Thoracic aorta (tissue), 2 donors: Measurements from ENCODE around the gene IPO9. TPM values are rescaled to one million over a fixed set of nuclear protein-coding genes. Genes with fewer than 3 reads are reported as not detected.

Experiments used
- ATAC-seq: fragments of 150-250 bp; one replicate; pipeline ENCODE4 v1.8.0; 2017; ENCODE audit warnings: low read depth; ENCODE audit not compliant: insufficient number of reproducible peaks, low FRiP score
- DNase-seq: peaks from one replicate; pipeline ENCODE4 v3.0.0-alpha.2; 2020; ENCODE audit warnings: low spot score
- H3K27ac ChIP-seq, 2 donors: fragments of 200-600 bp; sonication (generic); 1 replicate in 1 of 2; 2 replicates in 1 of 2; pipeline ENCODE4 v1.5.1; 2016; ENCODE audit warnings: mild to moderate bottlenecking in 2 of 2, moderate library complexity in 2 of 2
- H3K27me3 ChIP-seq: fragments of 200-600 bp; sonication (generic); replicated peaks from 2 replicates; pipeline ENCODE4 v1.6.0; 2016; ENCODE audit warnings: mild to moderate bottlenecking; ENCODE audit not compliant: insufficient read depth
- H3K36me3 ChIP-seq: fragments of 200-600 bp; sonication (generic); one replicate; pipeline ENCODE4 v1.5.1; 2016
- H3K4me1 ChIP-seq, 2 donors: fragments of 200-600 bp; sonication (generic); 1 replicate in 1 of 2; 2 replicates in 1 of 2; pipeline versions ENCODE4 v1.5.1 to v1.6.0; 2016; ENCODE audit warnings: low read depth in 2 of 2, mild to moderate bottlenecking in 1 of 2; ENCODE audit not compliant: control insufficient read depth in 1 of 2
- H3K4me3 ChIP-seq: fragments of 200-600 bp; sonication (generic); 2 replicates; pipeline ENCODE4 v1.5.1; 2016; ENCODE audit warnings: mild to moderate bottlenecking
- H3K9me3 ChIP-seq: fragments of 200-600 bp; sonication (generic); 2 replicates; pipeline ENCODE4 v1.5.1; 2016
- total RNA-seq, 2 donors: library from RNA; depleted of rRNA; stranded (reverse); fragments of >200 nt; gene quantifications; one replicate each; pipeline versions ENCODE4 v1.1.0 to v1.2.3, GENCODE V29; 2016
- TF ChIP-seq, protein P1 (sequence below): fragments of 200-600 bp; sonication (generic); IDR thresholded peaks from one replicate; pipeline ENCODE4 v1.5.1; 2019; ENCODE audit warnings: antibody characterized with exemption

IPO9 gene
- total RNA-seq, 2 donors from 2014 or later, result 21.4 to 32.6 TPM

GRCh38 chr1:201840055-201840454 lies 11.1 kb downstream of the IPO9 start:
- H3K27ac ChIP-seq, result no peak overlapping the region
- H3K36me3 ChIP-seq, result no peaks in the 10 kb centered on the region
- TF ChIP-seq, protein P1, sequence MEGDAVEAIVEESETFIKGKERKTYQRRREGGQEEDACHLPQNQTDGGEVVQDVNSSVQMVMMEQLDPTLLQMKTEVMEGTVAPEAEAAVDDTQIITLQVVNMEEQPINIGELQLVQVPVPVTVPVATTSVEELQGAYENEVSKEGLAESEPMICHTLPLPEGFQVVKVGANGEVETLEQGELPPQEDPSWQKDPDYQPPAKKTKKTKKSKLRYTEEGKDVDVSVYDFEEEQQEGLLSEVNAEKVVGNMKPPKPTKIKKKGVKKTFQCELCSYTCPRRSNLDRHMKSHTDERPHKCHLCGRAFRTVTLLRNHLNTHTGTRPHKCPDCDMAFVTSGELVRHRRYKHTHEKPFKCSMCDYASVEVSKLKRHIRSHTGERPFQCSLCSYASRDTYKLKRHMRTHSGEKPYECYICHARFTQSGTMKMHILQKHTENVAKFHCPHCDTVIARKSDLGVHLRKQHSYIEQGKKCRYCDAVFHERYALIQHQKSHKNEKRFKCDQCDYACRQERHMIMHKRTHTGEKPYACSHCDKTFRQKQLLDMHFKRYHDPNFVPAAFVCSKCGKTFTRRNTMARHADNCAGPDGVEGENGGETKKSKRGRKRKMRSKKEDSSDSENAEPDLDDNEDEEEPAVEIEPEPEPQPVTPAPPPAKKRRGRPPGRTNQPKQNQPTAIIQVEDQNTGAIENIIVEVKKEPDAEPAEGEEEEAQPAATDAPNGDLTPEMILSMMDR, result no peak
- H3K4me3 ChIP-seq, result no peak overlapping the region
- ATAC-seq, result no peak
- DNase-seq, result no peak
- H3K4me1 ChIP-seq, result peaks cover 0 to 23% of the 10 kb centered on the region in 2 donors
- no peaks in the 10 kb centered on the region for H3K27me3 ChIP-seq
- H3K9me3 ChIP-seq, result no peaks in the 10 kb centered on the region

DNA sequence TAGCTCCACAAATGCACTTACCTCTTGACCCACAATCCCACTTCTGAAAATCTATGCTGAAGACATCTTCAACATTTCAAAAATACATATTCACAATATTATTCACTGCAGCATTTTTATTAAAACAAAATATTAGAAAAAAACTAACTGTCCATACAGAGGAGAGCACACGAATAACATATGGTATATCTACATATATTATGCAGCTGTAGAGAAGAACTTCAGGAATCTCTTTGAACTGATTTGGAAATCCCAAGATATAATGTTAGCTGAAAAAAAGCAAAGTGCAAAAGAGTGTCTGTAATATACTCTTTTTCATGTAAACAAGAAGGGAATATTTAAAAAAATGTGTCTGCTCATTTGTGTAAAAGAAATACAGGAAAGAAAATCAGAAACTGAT lies 11.5 kb downstream of the IPO9 start:
- no peak overlapping the region for H3K27ac ChIP-seq
- no peak overlapping the region for H3K4me3 ChIP-seq
- TF ChIP-seq, protein P1, result no peak
- H3K4me1 ChIP-seq, result peaks cover 0 to 23% of the 10 kb centered on the region in 2 donors
- no peaks in the 10 kb centered on the region for H3K9me3 ChIP-seq
- no peaks in the 10 kb centered on the region for H3K36me3 ChIP-seq
- DNase-seq (no peak), ATAC-seq (no peak)
- H3K27me3 ChIP-seq, result no peaks in the 10 kb centered on the region

DNA sequence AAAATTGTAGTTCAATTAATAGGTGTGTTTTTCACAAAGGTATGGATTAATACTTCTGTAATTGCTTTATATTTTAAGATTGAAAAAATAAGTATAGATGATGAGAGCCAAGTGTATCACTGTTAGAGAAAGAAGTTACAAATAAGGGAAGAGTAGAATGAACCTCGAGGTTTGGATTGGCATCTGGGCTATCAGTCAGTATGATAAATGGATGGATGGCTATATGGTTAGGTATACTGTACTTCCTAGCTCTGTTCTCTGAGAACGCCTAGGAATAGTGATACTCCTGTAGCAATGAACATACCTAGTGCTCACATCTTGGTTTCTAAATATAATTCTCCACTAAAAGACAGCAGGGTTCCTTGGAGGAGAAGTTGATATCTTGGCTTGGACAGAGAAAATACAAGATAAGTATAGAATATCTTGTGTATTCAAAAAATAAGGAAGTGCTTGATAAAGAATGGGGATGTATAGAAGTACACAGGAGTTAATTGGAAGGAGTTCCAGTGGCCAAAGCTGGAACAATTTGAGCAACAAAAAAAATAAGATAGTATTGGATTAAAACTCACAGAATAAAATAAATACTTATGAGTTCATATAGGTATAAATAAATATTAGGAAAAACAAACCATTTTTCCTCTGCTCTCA lies 12.4 kb downstream of the IPO9 start:
- DNase-seq, result no peak
- Histone ChIP-seq H3K27ac (no peak overlapping the region), H3K4me1 (peaks cover 4 to 24% of the 10 kb centered on the region in 2 donors), H3K27me3 (no peaks in the 10 kb centered on the region), H3K36me3 (no peaks in the 10 kb centered on the region), H3K9me3 (no peaks in the 10 kb centered on the region), H3K4me3 (no peak overlapping the region)
- TF ChIP-seq, protein P1, result no peak
- ATAC-seq, result no peak

DNA sequence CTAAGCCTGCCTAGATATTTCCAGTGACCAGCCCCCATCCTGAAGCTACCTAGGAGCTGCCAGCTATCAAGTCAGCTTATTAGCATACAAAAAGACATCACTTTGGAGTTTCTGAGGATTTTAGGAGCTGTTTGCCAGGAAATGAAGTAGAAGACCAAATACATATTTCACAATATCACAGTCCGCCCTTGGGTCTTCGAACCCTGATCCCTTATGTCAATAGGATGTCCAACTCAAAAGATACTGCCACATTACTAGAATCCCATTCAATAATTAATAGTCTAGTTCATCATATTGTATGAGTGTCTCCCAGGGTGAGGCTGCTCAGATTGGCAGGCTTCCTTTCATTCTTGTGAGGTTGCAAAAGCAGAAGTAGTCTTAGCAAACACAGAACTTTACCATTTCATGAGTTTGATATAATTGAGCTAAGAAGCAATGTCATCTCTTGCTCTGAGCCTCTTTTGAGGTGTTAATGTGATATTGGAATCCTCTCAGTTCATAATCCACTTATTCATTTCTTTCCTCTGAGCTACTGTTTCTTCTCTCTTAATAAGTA lies 13.6 kb downstream of the IPO9 start:
- ATAC-seq (no peak), DNase-seq (no peak)
- TF ChIP-seq, protein P1, result no peak
- Histone ChIP-seq H3K27me3 (no peaks in the 10 kb centered on the region), H3K9me3 (no peaks in the 10 kb centered on the region), H3K4me1 (peaks cover 7 to 36% of the 10 kb centered on the region in 2 donors), H3K4me3 (no peak overlapping the region), H3K36me3 (no peaks in the 10 kb centered on the region), H3K27ac (no peak overlapping the region)

GRCh38 chr1:201845331-201846083 lies 16.6 kb downstream of the IPO9 start:
- TF ChIP-seq, protein P1, result no peak
- H3K27me3 ChIP-seq, result no peaks in the 10 kb centered on the region
- H3K4me3 ChIP-seq, result no peak overlapping the region
- no peak for DNase-seq
- no peaks in the 10 kb centered on the region for H3K9me3 ChIP-seq
- no peaks in the 10 kb centered on the region for H3K36me3 ChIP-seq
- peaks cover 33 to 65% of the 10 kb centered on the region in 2 donors for H3K4me1 ChIP-seq
- ATAC-seq, result no peak
- no peak overlapping the region for H3K27ac ChIP-seq
